HL-60 (cell line): ENCODE data around the gene ZMIZ1.

ENCODE experiments used
- DNase-seq, 2 experiments: peaks; one replicate each; pipeline ENCODE4 v3.0.0-alpha.2; 2010 to 2020; ENCODE audit warnings: low read depth in 1 of 2, low spot score in 1 of 2
- H3K27ac ChIP-seq: fragments of 250-450 bp; sonication (Bioruptor Pico); replicated peaks from 2 replicates; pipeline ENCODE4 v1.5.1; 2020; ENCODE audit warnings: mild to moderate bottlenecking, moderate library complexity
- H3K27me3 ChIP-seq: fragments of 250-450 bp; sonication (Bioruptor Pico); 2 replicates; pipeline ENCODE4 v1.5.1; 2021; ENCODE audit warnings: mild to moderate bottlenecking, moderate library complexity; ENCODE audit not compliant: insufficient read depth, poor library complexity, severe bottlenecking
- H3K4me3 ChIP-seq: replicated peaks from 2 replicates; pipeline ENCODE4 v1.5.1; 2011; ENCODE audit warnings: mild to moderate bottlenecking, control low read depth, low read length; ENCODE audit not compliant: insufficient read depth
- GABPA ChIP-seq: IDR thresholded peaks from 2 replicates; pipeline ENCODE4 v1.6.1; 2012; ENCODE audit warnings: low read depth
- POLR2AphosphoS5 ChIP-seq: IDR thresholded peaks from 2 replicates; pipeline ENCODE4 v1.6.1; 2012; ENCODE audit warnings: low read depth
- SPI1 ChIP-seq: IDR thresholded peaks from 2 replicates; pipeline ENCODE4 v1.6.1; 2012; ENCODE audit warnings: low read depth, mild to moderate bottlenecking, borderline replicate concordance
- TF ChIP-seq, protein P1 (sequence below): IDR thresholded peaks from one replicate; pipeline ENCODE4 v1.5.1; 2011; ENCODE audit warnings: low read length, control low read depth, inconsistent platforms; ENCODE audit not compliant: insufficient read depth
- TF ChIP-seq, protein P2 (sequence below): IDR thresholded peaks from 2 replicates; pipeline ENCODE4 v1.6.1; 2012; ENCODE audit warnings: low read depth; ENCODE audit not compliant: insufficient replicate concordance

Gene ZMIZ1

DNA sequence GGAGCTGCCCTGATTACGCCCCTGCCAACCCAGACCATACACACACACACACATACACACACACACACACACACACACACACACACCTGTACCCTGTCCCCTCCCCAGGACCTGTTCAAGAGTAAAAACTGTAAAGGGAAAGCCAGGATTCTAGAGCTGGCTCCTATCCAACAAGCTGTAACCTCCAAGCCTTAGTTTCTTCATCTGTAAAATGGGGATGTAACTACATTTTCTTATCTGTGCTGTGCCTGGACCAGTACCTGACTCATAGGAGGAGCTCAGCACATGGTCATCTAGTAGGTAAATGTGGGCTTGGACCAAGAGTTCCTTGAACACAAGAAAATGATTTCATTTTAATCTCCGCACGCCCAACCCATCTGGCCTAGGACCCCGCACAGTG is 128.8 kb downstream of the ZMIZ1 start:
- H3K4me3 ChIP-seq, result no peak overlapping the region
- no peak for DNase-seq
- H3K27ac ChIP-seq, result no peak overlapping the region
- H3K27me3 ChIP-seq, result no peaks in the 10 kb centered on the region
- TF ChIP-seq GABPA (no peak), SPI1 (no peak), POLR2AphosphoS5 (no peak)
- TF ChIP-seq, protein P1, sequence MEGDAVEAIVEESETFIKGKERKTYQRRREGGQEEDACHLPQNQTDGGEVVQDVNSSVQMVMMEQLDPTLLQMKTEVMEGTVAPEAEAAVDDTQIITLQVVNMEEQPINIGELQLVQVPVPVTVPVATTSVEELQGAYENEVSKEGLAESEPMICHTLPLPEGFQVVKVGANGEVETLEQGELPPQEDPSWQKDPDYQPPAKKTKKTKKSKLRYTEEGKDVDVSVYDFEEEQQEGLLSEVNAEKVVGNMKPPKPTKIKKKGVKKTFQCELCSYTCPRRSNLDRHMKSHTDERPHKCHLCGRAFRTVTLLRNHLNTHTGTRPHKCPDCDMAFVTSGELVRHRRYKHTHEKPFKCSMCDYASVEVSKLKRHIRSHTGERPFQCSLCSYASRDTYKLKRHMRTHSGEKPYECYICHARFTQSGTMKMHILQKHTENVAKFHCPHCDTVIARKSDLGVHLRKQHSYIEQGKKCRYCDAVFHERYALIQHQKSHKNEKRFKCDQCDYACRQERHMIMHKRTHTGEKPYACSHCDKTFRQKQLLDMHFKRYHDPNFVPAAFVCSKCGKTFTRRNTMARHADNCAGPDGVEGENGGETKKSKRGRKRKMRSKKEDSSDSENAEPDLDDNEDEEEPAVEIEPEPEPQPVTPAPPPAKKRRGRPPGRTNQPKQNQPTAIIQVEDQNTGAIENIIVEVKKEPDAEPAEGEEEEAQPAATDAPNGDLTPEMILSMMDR, result no peak
- TF ChIP-seq, protein P2, sequence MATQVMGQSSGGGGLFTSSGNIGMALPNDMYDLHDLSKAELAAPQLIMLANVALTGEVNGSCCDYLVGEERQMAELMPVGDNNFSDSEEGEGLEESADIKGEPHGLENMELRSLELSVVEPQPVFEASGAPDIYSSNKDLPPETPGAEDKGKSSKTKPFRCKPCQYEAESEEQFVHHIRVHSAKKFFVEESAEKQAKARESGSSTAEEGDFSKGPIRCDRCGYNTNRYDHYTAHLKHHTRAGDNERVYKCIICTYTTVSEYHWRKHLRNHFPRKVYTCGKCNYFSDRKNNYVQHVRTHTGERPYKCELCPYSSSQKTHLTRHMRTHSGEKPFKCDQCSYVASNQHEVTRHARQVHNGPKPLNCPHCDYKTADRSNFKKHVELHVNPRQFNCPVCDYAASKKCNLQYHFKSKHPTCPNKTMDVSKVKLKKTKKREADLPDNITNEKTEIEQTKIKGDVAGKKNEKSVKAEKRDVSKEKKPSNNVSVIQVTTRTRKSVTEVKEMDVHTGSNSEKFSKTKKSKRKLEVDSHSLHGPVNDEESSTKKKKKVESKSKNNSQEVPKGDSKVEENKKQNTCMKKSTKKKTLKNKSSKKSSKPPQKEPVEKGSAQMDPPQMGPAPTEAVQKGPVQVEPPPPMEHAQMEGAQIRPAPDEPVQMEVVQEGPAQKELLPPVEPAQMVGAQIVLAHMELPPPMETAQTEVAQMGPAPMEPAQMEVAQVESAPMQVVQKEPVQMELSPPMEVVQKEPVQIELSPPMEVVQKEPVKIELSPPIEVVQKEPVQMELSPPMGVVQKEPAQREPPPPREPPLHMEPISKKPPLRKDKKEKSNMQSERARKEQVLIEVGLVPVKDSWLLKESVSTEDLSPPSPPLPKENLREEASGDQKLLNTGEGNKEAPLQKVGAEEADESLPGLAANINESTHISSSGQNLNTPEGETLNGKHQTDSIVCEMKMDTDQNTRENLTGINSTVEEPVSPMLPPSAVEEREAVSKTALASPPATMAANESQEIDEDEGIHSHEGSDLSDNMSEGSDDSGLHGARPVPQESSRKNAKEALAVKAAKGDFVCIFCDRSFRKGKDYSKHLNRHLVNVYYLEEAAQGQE, result no peak

DNA sequence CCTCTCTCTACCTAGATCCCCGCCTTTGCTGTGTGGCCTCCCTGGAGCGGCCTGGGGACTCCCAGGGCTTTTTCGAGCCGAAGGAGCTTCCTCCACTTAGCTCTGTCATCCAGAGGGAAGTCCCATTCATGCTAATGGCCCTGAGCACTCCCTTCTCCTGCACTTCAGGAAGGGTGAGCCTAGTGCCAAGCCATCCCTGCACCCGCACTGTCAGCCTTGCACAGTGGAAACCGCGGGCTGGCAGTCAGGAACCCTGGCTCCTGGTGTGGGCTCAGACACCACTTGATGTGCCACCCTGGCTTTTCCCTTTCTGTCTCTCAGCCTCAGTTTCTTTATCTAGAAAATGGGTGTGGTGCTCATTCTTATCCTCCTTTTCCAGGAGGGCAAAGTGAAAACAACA is 131.6 kb downstream of the ZMIZ1 start:
- Histone ChIP-seq H3K27me3 (no peaks in the 10 kb centered on the region), H3K27ac (no peak overlapping the region), H3K4me3 (no peak overlapping the region)
- TF ChIP-seq SPI1, result no peak
- no peak for TF ChIP-seq POLR2AphosphoS5
- TF ChIP-seq, protein P1, result no peak
- TF ChIP-seq, protein P2, result no peak
- TF ChIP-seq GABPA, result no peak
- DNase-seq, result no peak

DNA sequence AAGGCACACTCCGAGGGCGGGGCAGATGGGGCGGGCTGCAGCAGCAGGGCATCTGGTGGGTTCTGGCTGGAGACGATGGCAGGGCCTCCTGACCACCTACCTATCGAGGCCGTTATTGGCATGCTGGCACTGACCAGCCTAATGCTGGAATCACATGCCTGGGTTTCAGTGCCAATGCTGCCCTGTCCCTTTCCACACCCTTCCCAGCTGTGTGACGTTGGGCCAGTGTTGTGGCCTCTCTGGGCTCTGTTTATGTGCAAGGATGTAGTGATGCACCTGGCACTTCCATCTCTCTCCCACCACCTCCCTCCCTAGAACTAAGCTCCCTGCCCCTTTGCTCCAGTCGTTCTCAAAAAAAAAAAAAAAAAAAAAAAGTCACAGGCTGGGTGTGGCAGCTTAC is 132.9 kb downstream of the ZMIZ1 start:
- H3K27ac ChIP-seq, result no peak overlapping the region
- no peak overlapping the region for H3K4me3 ChIP-seq
- no peaks in the 10 kb centered on the region for H3K27me3 ChIP-seq
- TF ChIP-seq SPI1 (no peak), POLR2AphosphoS5 (no peak), GABPA (no peak)
- TF ChIP-seq, protein P1, result no peak
- TF ChIP-seq, protein P2, result no peak
- DNase-seq, result no peak
